ENCODE data around the gene LGALS3.

LGALS3 gene

GRCh38 chr14:55130196-55130550, 1.1 kb downstream of the LGALS3 start:
- H3K4me3 ChIP-seq (ENCODE audit: low read depth, low read length): peak overlapping the region; percentile 62
- no peak for TF ChIP-seq CTCF (IDR thresholded peaks at IDR 0.05; ENCODE audit: borderline replicate concordance, insufficient read depth, low read depth, low read length)

GRCh38 chr14:55131370-55132137, 2.5 kb downstream of the LGALS3 start:
- no peak overlapping the region for H3K4me3 ChIP-seq (ENCODE audit: low read depth, low read length)
- TF ChIP-seq CTCF (IDR thresholded peaks at IDR 0.05; ENCODE audit: borderline replicate concordance, insufficient read depth, low read depth, low read length): no peak

GRCh38 chr14:55133416-55133815, 4.4 kb downstream of the LGALS3 start:
- TF ChIP-seq CTCF (IDR thresholded peaks at IDR 0.05; ENCODE audit: borderline replicate concordance, insufficient read depth, low read depth, low read length): no peak
- no peak overlapping the region for H3K4me3 ChIP-seq (ENCODE audit: low read depth, low read length)

- TF ChIP-seq CTCF (IDR thresholded peaks at IDR 0.05; ENCODE audit: borderline replicate concordance, insufficient read depth, low read depth, low read length): no peak
- no peak overlapping the region for H3K4me3 ChIP-seq (ENCODE audit: low read depth, low read length)
These were observed 7.2 kb downstream of the LGALS3 start for GRCh38 chr14:55136241-55136640.

GRCh38 chr14:55136885-55137786, 8.1 kb downstream of the LGALS3 start:
- H3K4me3 ChIP-seq (ENCODE audit: low read depth, low read length): no peak overlapping the region

GRCh38 chr14:55138091-55138490, 9.0 kb downstream of the LGALS3 start:
- no peak overlapping the region for H3K4me3 ChIP-seq (ENCODE audit: low read depth, low read length)
- peak; percentile 46; the same call in 1 of the 2 replicates for TF ChIP-seq CTCF (IDR thresholded peaks at IDR 0.05; ENCODE audit: borderline replicate concordance, insufficient read depth, low read depth, low read length)

More at GRCh38 chr14:55136885-55137786, 8.1 kb downstream of the LGALS3 start:
- no peak for TF ChIP-seq CTCF (IDR thresholded peaks at IDR 0.05; ENCODE audit: borderline replicate concordance, insufficient read depth, low read depth, low read length)

All from GM12875 (cell line).